Hepatocyte (in vitro differentiated cells): ENCODE results near the gene WHAMM.

Experiments
- CTCF ChIP-seq: fragments of 200-600 bp; sonication (generic); IDR thresholded peaks from 2 replicates; pipeline ENCODE4 v1.5.1; 2016; ENCODE audit warnings: antibody characterized with exemption, mild to moderate bottlenecking; ENCODE audit not compliant: poor library complexity
- EZH2 ChIP-seq: fragments of 200-600 bp; sonication (generic); IDR thresholded peaks from 2 replicates; pipeline ENCODE4 v1.6.1; 2016; ENCODE audit warnings: antibody characterized with exemption, mild to moderate bottlenecking, borderline replicate concordance

- no peak for TF ChIP-seq CTCF
- no peak for TF ChIP-seq EZH2
Measured at GRCh38 chr15:82852941-82853561, 43.6 kb downstream of the WHAMM start.
